ENCODE data around the gene BASP1. TPM values are rescaled to one million over a fixed set of nuclear protein-coding genes. Genes with fewer than 3 reads are reported as not detected.

Gene BASP1
- total and polyA plus RNA-seq, 10 of the 15 experiments (the other 5 are each of a cell fraction or from before 2014, with no cell fraction given) = 27.3 to 190 (median 102) TPM

- no peak overlapping the region for H3K9ac ChIP-seq (ENCODE audit: control insufficient read depth, insufficient read depth, low read length)
- in situ Hi-C loops (cut with MboI) (loop anchor here (25.0 kb wide), 1 partner anchor 1507 kb away; no protein-coding TSS in a partner anchor), intact Hi-C loops (cut with micrococcal nuclease; ENCODE audit: unreplicated experiment) (no loop called here)
- RAD21 ChIA-PET (ENCODE audit: unreplicated experiment) = interaction anchor here (0.7 to 7.7 kb wide), 2 partner anchors 26 to 110 kb away, joined by 3 to 98 read pairs; no protein-coding TSS in a partner anchor
- peaks cover 47% of the 10 kb centered on the region for H3K79me2 ChIP-seq (ENCODE audit: control insufficient read depth, insufficient read depth, low read length)
- SMC1A ChIA-PET (ENCODE audit: uncharacterized antibody, unreplicated experiment) = interaction anchor here (1.4 to 11.2 kb wide), 3 partner anchors 9 to 48 kb away, joined by 4 to 150 read pairs (median 7); no protein-coding TSS in a partner anchor
- no peak for DNase-seq (ENCODE audit: low read depth, low spot score)
- no peaks in the 10 kb centered on the region for H3K27me3 ChIP-seq (replicated peaks in 1 of 2; ENCODE audit: control insufficient read depth in 2 of 2, insufficient read depth in 2 of 2, low read length in 1 of 2)
- H4K20me1 ChIP-seq (ENCODE audit: control insufficient read depth, insufficient read depth) = no peaks in the 10 kb centered on the region
- H3K36me3 ChIP-seq (ENCODE audit: control insufficient read depth in 2 of 2, insufficient read depth in 2 of 2, low read length in 1 of 2) = no peaks in the 10 kb centered on the region; a peak in 1 of 4 replicates
- WGBS (ENCODE audit: insufficient coverage, insufficient replicate concordance, low lambda C conversion rate, missing lambda C conversion rate) = 56% methylated on average over 3 of the region's 3 CpGs
- no peak for ATAC-seq
- BruUV-seq (replicated peaks) = no TSS peak
- H3K27ac ChIP-seq (ENCODE audit: control insufficient read depth, insufficient read depth) = peak overlapping the region; percentile 88
- POLR2A ChIA-PET = no interaction called here
- H3K4me2 ChIP-seq (ENCODE audit: control insufficient read depth, insufficient read depth) = no peak overlapping the region
- no peaks in the 10 kb centered on the region for H3K9me3 ChIP-seq (replicated peaks; ENCODE audit: control insufficient read depth, insufficient read depth, low read length)
- FAIRE-seq = no peak
- CTCF ChIA-PET = interaction anchor here (1.2 to 6.1 kb wide), 2 partner anchors 10 to 14 kb away, joined by 3 to 38 read pairs; partner anchors contain the start of gene BASP1
- H3K4me1 ChIP-seq (ENCODE audit: control insufficient read depth, insufficient read depth, low read length) = peaks cover 24% of the 10 kb centered on the region
- H2AFZ ChIP-seq (ENCODE audit: control insufficient read depth, low read depth, low read length) = no peak overlapping the region
- H3K4me3 ChIP-seq = no peak overlapping the region; the same call in 1 of the 2 replicates
- TF ChIP-seq MEF2B (IDR thresholded peaks at IDR 0.05; ENCODE audit: partially characterized antibody, poor library complexity, severe bottlenecking) (no peak), NFYA (IDR thresholded peaks at IDR 0.05; ENCODE audit: borderline replicate concordance, low read depth, low read length) (no peak), NKRF (conservative IDR thresholded peaks at IDR 0.05) (no peak), ATF2 (IDR thresholded peaks at IDR 0.05; ENCODE audit: low read length) (no peak), ZNF24 (IDR thresholded peaks at IDR 0.05) (no peak), POLR2AphosphoS2 (IDR thresholded peaks at IDR 0.05; ENCODE audit: low read depth, low read length) (no peak), MEF2A (IDR thresholded peaks at IDR 0.05; ENCODE audit: insufficient read depth, low read depth, low read length) (no peak), SP1 (IDR thresholded peaks at IDR 0.05; ENCODE audit: low read depth, low read length) (no peak), TAF1 (IDR thresholded peaks at IDR 0.05; ENCODE audit: borderline replicate concordance, low read depth, low read length) (no peak), NFXL1 (IDR thresholded peaks at IDR 0.05; ENCODE audit: borderline replicate concordance) (no peak), PBX3 (IDR thresholded peaks at IDR 0.05; ENCODE audit: insufficient replicate concordance, low read depth, low read length) (no peak), BCL3 (IDR thresholded peaks at IDR 0.05; ENCODE audit: borderline replicate concordance, insufficient read depth, low read depth, low read length, poor library complexity, severe bottlenecking) (no peak), STAT1 (conservative IDR thresholded peaks at IDR 0.05) (no peak), MYC (IDR thresholded peaks at IDR 0.05; ENCODE audit: insufficient read depth, insufficient read length, insufficient replicate concordance, low read length, severe bottlenecking) (no peak), ELK1 (IDR thresholded peaks at IDR 0.05; ENCODE audit: low read depth, low read length) (no peak)
These were observed 12.8 kb downstream of the BASP1 start for GRCh38 chr5:17230191-17230590.
